Measurements from ENCODE around the gene MAP2K3.

DNA sequence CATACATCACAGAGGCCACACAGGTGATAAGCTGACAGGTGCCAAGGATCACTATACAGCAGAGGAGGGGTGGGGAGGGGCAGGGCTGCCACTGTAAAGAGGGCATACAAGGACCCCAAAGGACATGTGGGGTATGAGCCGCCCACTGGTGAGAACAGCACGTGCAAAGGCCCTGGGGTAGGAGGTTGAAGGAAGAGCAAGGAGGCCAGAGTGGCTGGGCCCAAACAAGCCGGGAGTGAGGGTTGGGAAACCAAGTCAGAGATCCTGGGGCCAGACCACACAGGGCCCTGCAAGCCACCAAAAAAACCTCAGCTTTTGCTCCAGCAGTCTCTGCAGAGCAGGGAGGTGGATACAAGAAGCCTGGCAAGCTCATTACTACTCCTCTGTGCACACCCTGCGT lies 37.8 kb upstream of the MAP2K3 start:
- TF ChIP-seq POLR2AphosphoS5 (IDR thresholded peaks at IDR 0.05; ENCODE audit: borderline replicate concordance, low read depth, low read length) (no peak), EZH2 (IDR thresholded peaks at IDR 0.05) (no peak)
